Fibroblast of pulmonary artery (primary cell): ENCODE measurements around the gene FTSJ3.
"Not testable (repeated sequence)": the region's sequence is repeated elsewhere in the genome, so short reads cannot be mapped to it uniquely, and the experiment has no call there.

Source experiments
- DNase-seq: peaks from one replicate; pipeline ENCODE4 v3.0.0-alpha.2; 2010; ENCODE audit warnings: low read depth
- H3K4me3 ChIP-seq: replicated peaks from 2 replicates; pipeline ENCODE4 v1.5.1; 2011; ENCODE audit warnings: low read depth, mild to moderate bottlenecking, control low read depth, low read length, moderate library complexity
- CTCF ChIP-seq: IDR thresholded peaks from 2 replicates; pipeline ENCODE4 v1.5.1; 2011; ENCODE audit warnings: mild to moderate bottlenecking, control low read depth, low read length, inconsistent platforms; ENCODE audit errors: missing control alignments

FTSJ3 gene, protein sequence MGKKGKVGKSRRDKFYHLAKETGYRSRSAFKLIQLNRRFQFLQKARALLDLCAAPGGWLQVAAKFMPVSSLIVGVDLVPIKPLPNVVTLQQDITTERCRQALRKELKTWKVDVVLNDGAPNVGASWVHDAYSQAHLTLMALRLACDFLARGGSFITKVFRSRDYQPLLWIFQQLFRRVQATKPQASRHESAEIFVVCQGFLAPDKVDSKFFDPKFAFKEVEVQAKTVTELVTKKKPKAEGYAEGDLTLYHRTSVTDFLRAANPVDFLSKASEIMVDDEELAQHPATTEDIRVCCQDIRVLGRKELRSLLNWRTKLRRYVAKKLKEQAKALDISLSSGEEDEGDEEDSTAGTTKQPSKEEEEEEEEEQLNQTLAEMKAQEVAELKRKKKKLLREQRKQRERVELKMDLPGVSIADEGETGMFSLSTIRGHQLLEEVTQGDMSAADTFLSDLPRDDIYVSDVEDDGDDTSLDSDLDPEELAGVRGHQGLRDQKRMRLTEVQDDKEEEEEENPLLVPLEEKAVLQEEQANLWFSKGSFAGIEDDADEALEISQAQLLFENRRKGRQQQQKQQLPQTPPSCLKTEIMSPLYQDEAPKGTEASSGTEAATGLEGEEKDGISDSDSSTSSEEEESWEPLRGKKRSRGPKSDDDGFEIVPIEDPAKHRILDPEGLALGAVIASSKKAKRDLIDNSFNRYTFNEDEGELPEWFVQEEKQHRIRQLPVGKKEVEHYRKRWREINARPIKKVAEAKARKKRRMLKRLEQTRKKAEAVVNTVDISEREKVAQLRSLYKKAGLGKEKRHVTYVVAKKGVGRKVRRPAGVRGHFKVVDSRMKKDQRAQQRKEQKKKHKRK

DNA sequence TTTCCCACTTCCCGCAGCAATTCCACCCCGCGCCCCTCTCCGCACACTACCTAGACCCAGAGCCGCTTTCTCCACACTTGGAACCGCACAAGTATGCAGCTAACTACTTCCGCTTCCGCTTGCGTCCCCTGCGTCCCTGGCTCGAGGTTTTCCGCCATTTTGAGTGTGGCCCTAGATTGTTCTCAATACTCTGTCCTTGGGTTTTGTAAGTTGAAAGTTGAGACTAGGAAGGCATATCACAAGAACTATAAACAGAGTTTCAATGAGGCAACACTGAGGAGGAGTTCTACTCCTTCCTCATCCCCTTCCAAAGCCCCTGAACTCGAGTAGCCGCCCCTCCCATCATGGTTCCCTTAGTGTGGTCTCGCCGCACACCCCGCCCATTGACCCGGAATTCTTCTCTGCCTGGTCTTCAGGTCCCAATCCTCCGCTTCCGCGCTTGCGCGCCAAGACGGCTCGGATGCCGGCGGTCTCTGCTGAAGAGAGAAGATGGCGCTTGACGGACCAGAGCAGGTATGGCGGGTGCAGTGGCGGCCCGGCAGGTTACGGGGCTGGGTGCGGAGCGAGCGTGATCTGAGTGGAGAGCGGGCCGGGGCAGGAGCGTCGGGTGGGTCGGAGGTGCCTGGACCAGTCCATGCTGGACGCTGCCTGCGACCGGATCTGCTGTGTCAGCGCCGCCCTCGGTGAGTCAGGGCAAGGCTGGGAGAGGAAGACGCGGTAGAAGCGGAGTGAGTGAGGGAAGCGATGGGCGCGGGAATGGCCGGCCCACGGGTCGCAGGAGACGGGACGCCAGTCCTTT lies at the start of gene FTSJ3, which contains the start of gene PSMC5:
Gene FTSJ3 (minus strand): TSS at position 662 of the 799 bp plus-strand sequence. CDS start 761 bp downstream, outside the sequence.
Gene PSMC5 (plus strand): TSS at position 430 of the 799 bp plus-strand sequence. CDS start 60 bp downstream, at position 490.
- peak within 1 kb of the TSS; percentile 78 for H3K4me3 ChIP-seq
- DNase-seq: peak; percentile 96
- TF ChIP-seq CTCF: peak; percentile 47

- H3K4me3 ChIP-seq, DNase-seq: not testable (repeated sequence)
These were observed 47.2 kb upstream of the FTSJ3 start for GRCh38 chr17:63874693-63875092.

DNA sequence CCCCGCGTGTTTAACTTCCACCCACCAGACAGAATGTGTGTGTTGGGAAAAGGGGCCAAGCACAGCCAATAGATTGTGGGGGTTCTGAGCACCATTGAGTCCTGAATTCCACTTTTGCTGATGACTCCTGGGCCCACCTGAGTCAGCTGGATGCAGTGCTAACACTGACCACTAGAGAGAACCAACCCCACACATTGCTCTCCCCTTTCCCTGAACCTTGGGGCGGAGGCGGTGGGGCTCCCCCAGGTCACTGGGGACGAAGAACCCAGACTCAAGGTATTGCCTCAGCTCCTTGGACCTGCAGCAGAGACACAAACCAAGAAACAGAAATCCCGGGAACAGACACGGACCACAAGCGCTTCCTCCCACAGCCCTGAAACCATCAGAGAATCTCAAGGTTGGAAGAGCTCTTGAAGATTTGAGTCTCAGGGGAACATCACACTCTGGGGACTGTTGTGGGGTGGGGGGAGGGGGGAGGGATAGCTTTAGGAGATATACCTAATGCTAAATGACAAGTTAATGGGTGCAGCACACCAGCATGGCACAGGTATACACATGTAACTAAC lies 46.7 kb upstream of the FTSJ3 start:
- not testable (repeated sequence) for H3K4me3 ChIP-seq, DNase-seq

DNA sequence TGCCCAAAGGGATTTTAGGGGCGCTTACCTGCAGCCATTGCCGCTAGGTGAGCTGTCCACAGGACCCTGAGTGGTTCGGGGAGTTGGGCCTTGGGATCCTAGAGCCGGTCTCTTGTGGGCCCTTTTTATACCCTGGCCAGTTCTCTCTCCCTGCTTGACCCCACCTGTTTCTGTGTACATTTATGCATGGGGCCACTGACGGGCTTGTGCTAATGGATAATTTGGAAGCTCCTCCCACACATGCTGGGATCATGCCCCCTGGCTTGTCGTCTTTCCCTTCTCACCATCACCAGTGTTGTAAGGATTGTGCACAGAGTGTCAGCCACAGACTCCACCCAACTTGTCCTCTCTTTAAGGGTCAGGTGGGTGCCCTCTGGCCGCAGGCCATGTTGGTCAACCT lies 46.1 kb upstream of the FTSJ3 start, which contains the start of gene CSH2:
Gene CSH2 (minus strand): TSS at position 101 of the 400 bp plus-strand sequence. CDS start 63 bp downstream, at position 38.
- H3K4me3 ChIP-seq, DNase-seq: not testable (repeated sequence)

DNA sequence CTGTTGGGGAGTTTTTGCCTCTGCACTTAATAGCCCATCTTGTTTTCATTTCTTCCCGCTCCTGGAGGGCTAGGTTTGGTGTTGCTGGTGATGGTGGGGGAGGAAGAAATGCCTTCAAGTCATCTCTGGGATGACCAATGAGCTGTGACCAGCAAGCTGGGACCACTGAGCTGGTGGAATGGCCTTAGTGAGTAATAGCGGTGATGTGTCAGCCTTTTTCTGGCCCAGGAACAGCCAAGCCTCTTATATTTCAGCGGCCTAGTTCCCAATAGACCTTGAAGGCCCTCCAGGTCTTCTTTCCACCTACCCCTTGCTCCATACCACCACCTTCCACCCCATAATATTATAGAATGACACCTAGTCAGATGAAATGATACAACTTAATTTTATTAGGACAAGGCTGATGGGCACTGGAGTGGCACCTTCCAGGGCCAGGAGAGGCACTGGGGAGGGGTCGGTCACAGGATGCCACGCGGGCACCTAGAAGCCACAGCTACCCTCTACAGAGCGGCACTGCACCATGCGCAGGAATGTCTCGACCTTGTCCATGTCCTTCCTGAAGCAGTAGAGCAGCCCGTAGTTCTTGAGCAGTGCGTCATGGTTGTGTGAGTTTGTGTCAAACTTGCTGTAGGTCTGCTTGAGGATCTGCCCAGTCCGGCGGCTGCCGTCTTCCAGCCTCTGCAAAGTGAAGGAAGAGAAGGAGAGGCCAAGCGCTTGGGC lies 44.3 kb upstream of the FTSJ3 start:
- not testable (repeated sequence) for H3K4me3 ChIP-seq, DNase-seq

DNA sequence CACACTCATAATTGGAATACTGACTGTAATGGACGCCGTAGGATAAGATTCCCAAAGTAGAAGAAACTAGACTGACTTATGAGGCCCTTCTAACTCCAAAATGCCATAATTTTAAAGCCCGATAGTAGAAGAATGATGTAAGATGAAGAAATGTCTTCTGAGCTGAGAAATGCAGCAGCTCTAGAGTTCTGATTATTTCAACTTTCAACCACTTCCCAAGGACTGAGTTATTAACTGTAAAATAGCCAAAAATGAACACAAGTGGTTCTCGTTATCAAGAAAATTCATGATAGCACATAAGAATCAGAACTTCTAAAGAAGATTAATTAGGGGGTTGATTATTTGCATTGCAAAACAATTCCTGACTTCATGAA lies 42.8 kb upstream of the FTSJ3 start:
- DNase-seq, H3K4me3 ChIP-seq: not testable (repeated sequence)

- peak; percentile 25 for TF ChIP-seq CTCF
- H3K4me3 ChIP-seq, DNase-seq: not testable (repeated sequence)
These were observed 42.2 kb upstream of the FTSJ3 start for GRCh38 chr17:63869491-63870291.

DNA sequence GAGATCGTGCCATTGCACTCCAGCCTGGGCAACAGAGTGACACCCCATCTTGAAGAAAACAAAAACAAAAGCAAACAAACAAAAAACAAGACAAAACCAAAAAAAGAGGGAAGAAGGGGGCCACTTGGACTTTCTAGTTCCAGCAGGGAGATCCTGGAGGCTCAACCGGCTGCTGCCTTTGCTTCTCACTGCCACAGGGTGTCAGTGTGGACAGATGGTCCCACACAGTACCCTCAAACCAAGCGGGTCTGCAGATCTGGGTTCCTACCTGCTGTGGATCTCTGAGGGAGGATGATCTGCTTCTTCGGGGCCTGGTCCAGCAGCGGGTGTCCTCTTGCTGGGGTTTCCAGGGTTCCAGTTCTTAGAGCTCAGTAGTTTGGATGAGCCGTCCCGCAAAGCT lies 39.2 kb upstream of the FTSJ3 start:
- not testable (repeated sequence) for H3K4me3 ChIP-seq, DNase-seq
- TF ChIP-seq CTCF: peak; percentile 32
